Loucy (cell line): Measurements from ENCODE around the gene SLC38A7.

Source experiments
- H2AFZ ChIP-seq: fragments of 200-600 bp; sonication (generic); 2 replicates; pipeline ENCODE4 v1.6.0; 2016; ENCODE audit warnings: antibody characterized with exemption, mild to moderate bottlenecking, low read length, moderate library complexity
- H3F3A ChIP-seq: fragments of 200-600 bp; 2 replicates; pipeline ENCODE4 v1.6.0; 2016; ENCODE audit warnings: antibody characterized with exemption, low read depth, mild to moderate bottlenecking
- H3K27me3 ChIP-seq: fragments of 200-600 bp; sonication (generic); 2 replicates; pipeline ENCODE4 v1.6.1; 2014; ENCODE audit warnings: low read length, mild to moderate bottlenecking; ENCODE audit not compliant: insufficient read depth, poor library complexity, severe bottlenecking
- H3K36me3 ChIP-seq: fragments of 200-600 bp; sonication (generic); 2 replicates; pipeline ENCODE4 v1.6.1; 2016; ENCODE audit warnings: low read length; ENCODE audit not compliant: insufficient read depth
- H3K4me1 ChIP-seq: fragments of 200-600 bp; sonication (generic); 2 replicates; pipeline ENCODE4 v1.5.1; 2014; ENCODE audit warnings: low read length, mild to moderate bottlenecking; ENCODE audit not compliant: insufficient read depth, poor library complexity, severe bottlenecking
- H3K4me2 ChIP-seq: fragments of 200-600 bp; sonication (generic); 2 replicates; pipeline ENCODE4 v1.6.0; 2014; ENCODE audit warnings: antibody characterized with exemption, low read length, low read depth, mild to moderate bottlenecking; ENCODE audit not compliant: poor library complexity, severe bottlenecking
- H3K4me3 ChIP-seq: fragments of 200-600 bp; sonication (generic); 2 replicates; pipeline ENCODE4 v1.5.1; 2014; ENCODE audit warnings: low read length, mild to moderate bottlenecking, mixed read lengths; ENCODE audit not compliant: poor library complexity, severe bottlenecking
- H3K79me2 ChIP-seq: fragments of 200-600 bp; sonication (generic); 2 replicates; pipeline ENCODE4 v1.6.1; 2014; ENCODE audit warnings: low read length; ENCODE audit not compliant: insufficient read depth
- H3K9ac ChIP-seq: fragments of 200-600 bp; sonication (generic); 2 replicates; pipeline ENCODE4 v1.6.0; 2014; ENCODE audit warnings: mild to moderate bottlenecking, low read depth, low read length, moderate library complexity; ENCODE audit not compliant: poor library complexity, severe bottlenecking
- H3K9me2 ChIP-seq: fragments of 200-600 bp; sonication (generic); replicated peaks from 2 replicates; pipeline ENCODE4 v1.6.1; 2016; ENCODE audit warnings: low read depth, low read length, mixed read lengths
- H3K9me3 ChIP-seq: fragments of 200-600 bp; sonication (generic); 2 replicates; pipeline ENCODE4 v1.6.1; 2014; ENCODE audit warnings: mild to moderate bottlenecking, antibody characterized with exemption, low read length, low read depth; ENCODE audit not compliant: insufficient read depth
- H4K20me1 ChIP-seq: fragments of 200-600 bp; sonication (generic); 2 replicates; pipeline ENCODE4 v1.6.0; 2014; ENCODE audit warnings: antibody characterized with exemption, low read length, mild to moderate bottlenecking; ENCODE audit not compliant: insufficient read depth, poor library complexity, severe bottlenecking
- CTCF ChIP-seq: fragments of 200-600 bp; sonication (generic); conservative IDR thresholded peaks from 2 replicates; pipeline ENCODE4 v1.5.1; 2014; ENCODE audit warnings: mild to moderate bottlenecking, antibody characterized with exemption, low read length
- EZH2phosphoT487 ChIP-seq: fragments of 200-600 bp; IDR thresholded peaks from 2 replicates; pipeline ENCODE4 v1.6.1; 2018; ENCODE audit warnings: antibody characterized with exemption, mild to moderate bottlenecking, moderate library complexity, borderline replicate concordance

SLC38A7 gene

GRCh38 chr16:58640949-58641348, 43.6 kb downstream of the SLC38A7 start:
- H3K4me2 ChIP-seq = no peak overlapping the region

GRCh38 chr16:58639836-58640235, 44.7 kb downstream of the SLC38A7 start:
- H3K27me3 ChIP-seq = no peaks in the 10 kb centered on the region
- no peaks in the 10 kb centered on the region for H3K36me3 ChIP-seq
- no peaks in the 10 kb centered on the region for H3K9me3 ChIP-seq
- no peak overlapping the region for H2AFZ ChIP-seq
- no peaks in the 10 kb centered on the region for H3K4me1 ChIP-seq
- H3K79me2 ChIP-seq = no peaks in the 10 kb centered on the region
- no peaks in the 10 kb centered on the region for H3K9me2 ChIP-seq
- TF ChIP-seq CTCF (no peak), EZH2phosphoT487 (no peak)
- no peaks in the 10 kb centered on the region for H3F3A ChIP-seq
- H3K9ac ChIP-seq = no peak overlapping the region
- H4K20me1 ChIP-seq = no peaks in the 10 kb centered on the region
- H3K4me2 ChIP-seq = no peak overlapping the region
- no peak overlapping the region for H3K4me3 ChIP-seq

More at GRCh38 chr16:58640949-58641348, 43.6 kb downstream of the SLC38A7 start:
- H3K4me3 ChIP-seq = no peak overlapping the region
- H3K27me3 ChIP-seq = no peaks in the 10 kb centered on the region
- no peak for TF ChIP-seq EZH2phosphoT487
- H4K20me1 ChIP-seq = no peaks in the 10 kb centered on the region
- H3K36me3 ChIP-seq = no peaks in the 10 kb centered on the region
- no peaks in the 10 kb centered on the region for H3K4me1 ChIP-seq
- no peaks in the 10 kb centered on the region for H3K9me2 ChIP-seq
- no peaks in the 10 kb centered on the region for H3K9me3 ChIP-seq
- H3F3A ChIP-seq = no peaks in the 10 kb centered on the region
- no peak overlapping the region for H3K9ac ChIP-seq
- H2AFZ ChIP-seq = no peak overlapping the region
- H3K79me2 ChIP-seq = no peaks in the 10 kb centered on the region

GRCh38 chr16:58639230-58639629, 45.3 kb downstream of the SLC38A7 start:
- no peak for TF ChIP-seq EZH2phosphoT487
- TF ChIP-seq CTCF = no peak
- Histone ChIP-seq H3K36me3 (no peaks in the 10 kb centered on the region), H3K4me3 (no peak overlapping the region), H4K20me1 (no peaks in the 10 kb centered on the region), H3K27me3 (no peaks in the 10 kb centered on the region), H3K9me3 (no peaks in the 10 kb centered on the region), H3K9me2 (no peaks in the 10 kb centered on the region), H3K4me2 (no peak overlapping the region), H2AFZ (no peak overlapping the region), H3F3A (no peaks in the 10 kb centered on the region), H3K79me2 (no peaks in the 10 kb centered on the region), H3K9ac (no peak overlapping the region), H3K4me1 (no peaks in the 10 kb centered on the region)
